PC-3 (cell line): ENCODE results near the gene CCNYL1. TPM values are rescaled to one million over a fixed set of nuclear protein-coding genes. Genes with fewer than 3 reads are reported as not detected.

Experiments
- ATAC-seq: fragments of 200-7000 bp; cut with Tn5 transposase; 2 replicates; pipeline ENCODE4 v1.9.1; 2020; ENCODE audit warnings: mild to moderate bottlenecking, moderate library complexity
- BruUV-seq: library from RNA; stranded (reverse); fragments of 400-500 nt; replicated peaks from 2 replicates; lab custom pipeline; 2021; lab: Mats Ljungman, UMichigan
- CTCF ChIA-PET: fragments of 300-600 bp; sonication (Branson Sonifier 250); formaldehyde crosslinking; loops from one replicate; lab custom pipeline; 2022; ENCODE audit warnings: antibody characterized with exemption; lab: Charles Lee
- POLR2A ChIA-PET: fragments of 300-600 bp; sonication (Branson Sonifier 250); formaldehyde crosslinking; loops from one replicate; lab custom pipeline; 2022; ENCODE audit warnings: antibody characterized with exemption; ENCODE audit not compliant: unreplicated experiment; lab: Charles Lee
- DNase-seq: peaks from one replicate; pipeline ENCODE4 v3.0.0-alpha.2; 2015
- H2AFZ ChIP-seq: fragments of 300-600 bp; sonication (generic); 2 replicates; pipeline ENCODE4 v1.6.0; 2016; ENCODE audit warnings: antibody characterized with exemption, low read length
- H3F3A ChIP-seq: fragments of 300-600 bp; sonication (generic); one replicate; pipeline ENCODE4 v1.6.0; 2017; ENCODE audit warnings: antibody characterized with exemption, low read length, control low read depth, mild to moderate bottlenecking; ENCODE audit not compliant: unreplicated experiment
- H3K27ac ChIP-seq: fragments of 300-600 bp; sonication (generic); 2 replicates; pipeline ENCODE4 v1.5.1; 2016; ENCODE audit warnings: mild to moderate bottlenecking, low read length
- H3K27me3 ChIP-seq: fragments of 300-600 bp; sonication (generic); 2 replicates; pipeline ENCODE4 v1.6.1; 2016; ENCODE audit warnings: low read length, mixed read lengths
- H3K36me3 ChIP-seq: fragments of 300-600 bp; sonication (generic); 2 replicates; pipeline ENCODE4 v1.6.1; 2016; ENCODE audit warnings: low read depth, mixed run types, low read length, mixed read lengths
- H3K4me1 ChIP-seq: fragments of 300-600 bp; sonication (generic); 2 replicates; pipeline ENCODE4 v1.5.1; 2016; ENCODE audit warnings: low read length; ENCODE audit not compliant: insufficient read depth
- H3K4me2 ChIP-seq: fragments of 300-600 bp; sonication (generic); 2 replicates; pipeline ENCODE4 v1.6.0; 2016; ENCODE audit warnings: low read length
- H3K4me3 ChIP-seq: fragments of 300-600 bp; sonication (generic); 2 replicates; pipeline ENCODE4 v1.5.1; 2016; ENCODE audit warnings: mild to moderate bottlenecking, low read length, mixed read lengths
- H3K79me2 ChIP-seq: fragments of 300-600 bp; sonication (generic); 2 replicates; pipeline ENCODE4 v1.6.1; 2017; ENCODE audit warnings: low read length, mixed read lengths
- H3K9ac ChIP-seq: fragments of 300-600 bp; sonication (generic); 2 replicates; pipeline ENCODE4 v1.6.0; 2016; ENCODE audit warnings: mild to moderate bottlenecking, low read length
- H3K9me2 ChIP-seq: fragments of 300-600 bp; sonication (generic); replicated peaks from 2 replicates; pipeline ENCODE4 v1.6.1; 2016; ENCODE audit warnings: mixed run types, low read length, mixed read lengths
- H3K9me3 ChIP-seq: fragments of 300-600 bp; sonication (generic); 2 replicates; pipeline ENCODE4 v1.6.1; 2016; ENCODE audit warnings: low read length, mixed read lengths
- H4K20me1 ChIP-seq: fragments of 300-600 bp; sonication (generic); 2 replicates; pipeline ENCODE4 v1.6.1; 2016; ENCODE audit warnings: low read length, mixed read lengths
- CTCF ChIP-seq: fragments of 300-600 bp; sonication (generic); conservative IDR thresholded peaks from 2 replicates; pipeline ENCODE4 v1.5.1; 2017; ENCODE audit warnings: antibody characterized with exemption, low read depth, mild to moderate bottlenecking, low read length
- EZH2 ChIP-seq: fragments of 300-600 bp; sonication (generic); IDR thresholded peaks from one replicate; pipeline ENCODE4 v1.6.1; 2017; ENCODE audit warnings: antibody characterized with exemption, mild to moderate bottlenecking, low read length; ENCODE audit not compliant: unreplicated experiment
- EZH2phosphoT487 ChIP-seq: fragments of 300-600 bp; sonication (generic); IDR thresholded peaks from 2 replicates; pipeline ENCODE4 v1.6.1; 2018; ENCODE audit warnings: mild to moderate bottlenecking, antibody characterized with exemption, low read length, borderline replicate concordance
- intact Hi-C: fragments of 100-400 bp; cut with micrococcal nuclease; formaldehyde crosslinking; loops from 2 replicates; pipeline ENCODE4 v1.9.0; 2023
- total RNA-seq: library from RNA; depleted of rRNA; stranded (reverse); fragments of >200 nt; gene quantifications from 2 replicates; pipeline ENCODE4 v1.2.3, GENCODE V29; 2014

The CCNYL1 gene
- total RNA-seq, 1 experiment from 2014 or later, result 14.7 TPM

DNA sequence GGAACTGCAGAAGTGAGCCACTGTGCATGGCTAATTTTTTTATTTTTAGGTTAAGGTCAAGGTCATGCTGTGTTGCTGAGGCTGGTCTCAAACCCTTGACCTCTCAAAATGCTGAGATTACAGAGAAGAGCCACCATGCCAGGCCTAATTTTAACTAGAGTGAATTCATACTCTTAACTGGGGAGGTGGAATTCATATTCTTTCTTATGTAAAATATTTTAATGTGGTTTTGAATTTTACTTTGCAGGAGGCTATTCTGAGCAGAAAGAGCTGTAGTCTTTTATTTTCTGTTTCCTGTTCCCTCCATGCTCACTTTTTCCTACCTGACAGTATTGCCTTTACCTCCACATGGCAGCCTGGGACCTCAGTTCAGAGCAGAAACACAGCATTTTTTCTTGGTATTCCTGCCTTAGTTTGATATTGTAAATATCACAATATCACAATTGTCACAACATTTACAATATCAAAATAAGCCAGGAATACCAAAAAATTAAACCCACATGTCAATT is 37.1 kb upstream of the CCNYL1 start:
- intact Hi-C loops, result no loop called here
- H3K9ac ChIP-seq, result no peak overlapping the region
- ChIA-PET POLR2A (no interaction called here), CTCF (no interaction called here)
- no peak overlapping the region for H3K27ac ChIP-seq
- no peaks in the 10 kb centered on the region for H3F3A ChIP-seq
- TF ChIP-seq CTCF, result no peak
- no peak for TF ChIP-seq EZH2
- no peak for TF ChIP-seq EZH2phosphoT487
- H3K79me2 ChIP-seq, result no peaks in the 10 kb centered on the region
- H2AFZ ChIP-seq, result no peak overlapping the region
- DNase-seq, result no peak
- no peak for ATAC-seq
- H3K9me2 ChIP-seq, result no peaks in the 10 kb centered on the region
- no peak overlapping the region for H3K4me2 ChIP-seq
- no peaks in the 10 kb centered on the region for H4K20me1 ChIP-seq
- H3K4me3 ChIP-seq, result no peak overlapping the region
- BruUV-seq, result no TSS peak
- H3K9me3 ChIP-seq, result no peaks in the 10 kb centered on the region
- no peaks in the 10 kb centered on the region for H3K36me3 ChIP-seq
- H3K4me1 ChIP-seq, result peaks cover 13% of the 10 kb centered on the region
- no peaks in the 10 kb centered on the region for H3K27me3 ChIP-seq

- no peak overlapping the region for H3K9ac ChIP-seq
- BruUV-seq, result no TSS peak
- no peak overlapping the region for H3K4me2 ChIP-seq
- H3K9me3 ChIP-seq, result no peaks in the 10 kb centered on the region
- no peak overlapping the region for H3K4me3 ChIP-seq
- no peak overlapping the region for H2AFZ ChIP-seq
- H3K36me3 ChIP-seq, result no peaks in the 10 kb centered on the region
- ChIA-PET POLR2A (no interaction called here), CTCF (no interaction called here)
- TF ChIP-seq EZH2 (no peak), CTCF (0 out of 2 replicates have a peak, but pooled peaks have one; percentile 16)
- H3K27me3 ChIP-seq, result no peaks in the 10 kb centered on the region
- peaks cover 13% of the 10 kb centered on the region for H3K4me1 ChIP-seq
- no peak; the same call in 1 of the 2 replicates for ATAC-seq
- H3K27ac ChIP-seq, result no peak overlapping the region
- DNase-seq, result no peak
- no peaks in the 10 kb centered on the region for H3K79me2 ChIP-seq
- H3K9me2 ChIP-seq, result no peaks in the 10 kb centered on the region
- H3F3A ChIP-seq, result no peaks in the 10 kb centered on the region
- intact Hi-C loops, result no loop called here
- no peaks in the 10 kb centered on the region for H4K20me1 ChIP-seq
These were observed 36.6 kb upstream of the CCNYL1 start for GRCh38 chr2:207674826-207675225.

- no peaks in the 10 kb centered on the region for H3K36me3 ChIP-seq
- no peaks in the 10 kb centered on the region for H3K27me3 ChIP-seq
- peak overlapping the region; percentile 6; the same call in 1 of the 2 replicates for H3K9ac ChIP-seq
- no peaks in the 10 kb centered on the region for H3K79me2 ChIP-seq
- ATAC-seq (peak; percentile 60), DNase-seq (peak; percentile 80)
- peak overlapping the region; percentile 20; the same call in 1 of the 2 replicates for H3K4me3 ChIP-seq
- intact Hi-C loops, result no loop called here
- H3F3A ChIP-seq, result no peaks in the 10 kb centered on the region
- H3K9me2 ChIP-seq, result no peaks in the 10 kb centered on the region
- H2AFZ ChIP-seq, result peak overlapping the region; percentile 39; the same call in 1 of the 2 replicates
- no peak for TF ChIP-seq EZH2phosphoT487
- no peak for TF ChIP-seq CTCF
- TF ChIP-seq EZH2, result no peak
- POLR2A ChIA-PET, result no interaction called here
- H3K4me1 ChIP-seq, result peaks cover 13% of the 10 kb centered on the region
- H3K27ac ChIP-seq, result peak overlapping the region; percentile 53
- H4K20me1 ChIP-seq, result no peaks in the 10 kb centered on the region
- H3K9me3 ChIP-seq, result no peaks in the 10 kb centered on the region
- BruUV-seq, result no TSS peak
- CTCF ChIA-PET, result no interaction called here
- H3K4me2 ChIP-seq, result peak overlapping the region; percentile 58
These were observed 34.5 kb upstream of the CCNYL1 start for GRCh38 chr2:207676827-207677354.
